Stimulated activated CD4-positive, alpha-beta T cell treated with anti-CD3 and anti-CD28 coated beads, TNF-alpha, amount 100 ng/mL, for 48 hours (primary cell): ENCODE data around the gene KCNAB2.

ENCODE experiments used
- DNase-seq, 3 donors: peaks; one replicate each; pipeline ENCODE4 v3.0.0-alpha.2; 2020; ENCODE audit warnings: low read depth in 3 of 3

KCNAB2 gene

DNA sequence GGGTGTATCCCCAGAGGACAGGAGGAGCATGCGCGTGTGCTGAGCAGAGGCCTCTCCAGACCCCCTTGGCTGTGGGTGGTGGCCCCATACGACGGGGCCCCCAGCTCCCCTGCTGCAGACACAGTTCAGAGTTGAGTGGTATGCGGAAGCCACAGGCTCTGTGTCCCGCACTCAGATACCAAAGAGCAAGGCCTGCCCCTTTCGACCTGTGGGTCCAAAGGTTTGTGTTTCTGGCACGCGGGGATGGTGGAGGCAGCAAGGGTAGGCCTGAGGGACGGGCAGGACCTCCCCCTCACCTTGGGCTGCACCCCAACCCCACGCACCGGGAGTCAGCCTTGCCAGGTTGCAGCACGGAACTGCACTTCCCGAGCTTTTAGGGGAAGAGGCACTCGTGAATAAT is at the start of gene KCNAB2:
Gene KCNAB2, plus strand, starts transcription at position 328 of the 400 bp plus-strand sequence. CDS start 5,649 bp downstream, outside the sequence.
- no peak for DNase-seq

- DNase-seq, result no peak
These were observed 48.9 kb upstream of the KCNAB2 start for GRCh38 chr1:5996641-5997270.

GRCh38 chr1:5997316-5997715 is 48.4 kb upstream of the KCNAB2 start:
- DNase-seq, result no peak

GRCh38 chr1:5998051-5998905 is 47.4 kb upstream of the KCNAB2 start:
- DNase-seq, result no peak

- DNase-seq, result no peak
These were observed 46.8 kb upstream of the KCNAB2 start for GRCh38 chr1:5998906-5999301.

GRCh38 chr1:5999711-6000443 is 45.8 kb upstream of the KCNAB2 start:
- DNase-seq, result no peak

DNA sequence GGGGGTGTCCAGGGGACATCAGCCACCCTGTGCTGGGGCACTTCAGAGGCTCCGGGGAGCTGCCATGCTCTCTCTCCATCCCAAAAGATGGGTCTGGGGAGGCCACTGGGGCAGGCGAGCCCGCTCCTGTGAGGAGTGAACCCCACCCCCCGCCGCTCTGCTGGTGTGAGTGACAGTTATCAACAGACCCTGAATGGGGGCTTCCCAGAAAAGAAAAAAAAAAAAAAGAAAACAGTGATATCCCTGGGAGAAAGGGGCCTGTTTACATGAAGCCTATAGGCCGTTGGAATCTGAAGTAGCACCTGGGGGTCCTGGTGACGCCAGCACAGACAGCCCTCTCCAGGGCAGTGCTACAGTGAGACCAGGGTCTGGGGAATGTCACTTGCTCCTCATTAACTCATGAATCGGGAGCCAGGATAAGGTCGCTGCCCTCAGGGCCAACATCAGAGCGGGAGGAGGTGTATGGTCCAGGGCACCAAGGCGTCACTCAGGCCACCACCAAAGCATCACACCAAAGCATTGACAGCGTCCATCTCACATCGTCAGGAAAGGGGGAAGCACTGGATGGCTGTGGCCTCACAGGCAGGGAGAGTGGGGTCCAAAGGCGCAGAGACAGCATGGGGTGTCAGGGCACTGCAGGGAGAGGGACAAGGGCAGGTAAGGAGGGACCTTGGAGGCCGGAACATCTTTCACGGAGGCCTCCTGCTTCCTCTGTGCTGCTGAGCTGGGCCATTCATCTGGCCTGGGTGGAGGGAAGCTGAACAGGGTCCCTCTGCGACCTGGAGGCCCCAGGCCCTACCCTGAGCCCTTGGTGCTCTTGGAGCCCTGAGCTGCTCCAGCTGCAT is 45.0 kb upstream of the KCNAB2 start:
- no peak for DNase-seq

GRCh38 chr1:6001992-6002576 is 43.6 kb upstream of the KCNAB2 start:
- no peak for DNase-seq

- DNase-seq, result no peak
These were observed 42.8 kb upstream of the KCNAB2 start for GRCh38 chr1:6002714-6003501.

DNA sequence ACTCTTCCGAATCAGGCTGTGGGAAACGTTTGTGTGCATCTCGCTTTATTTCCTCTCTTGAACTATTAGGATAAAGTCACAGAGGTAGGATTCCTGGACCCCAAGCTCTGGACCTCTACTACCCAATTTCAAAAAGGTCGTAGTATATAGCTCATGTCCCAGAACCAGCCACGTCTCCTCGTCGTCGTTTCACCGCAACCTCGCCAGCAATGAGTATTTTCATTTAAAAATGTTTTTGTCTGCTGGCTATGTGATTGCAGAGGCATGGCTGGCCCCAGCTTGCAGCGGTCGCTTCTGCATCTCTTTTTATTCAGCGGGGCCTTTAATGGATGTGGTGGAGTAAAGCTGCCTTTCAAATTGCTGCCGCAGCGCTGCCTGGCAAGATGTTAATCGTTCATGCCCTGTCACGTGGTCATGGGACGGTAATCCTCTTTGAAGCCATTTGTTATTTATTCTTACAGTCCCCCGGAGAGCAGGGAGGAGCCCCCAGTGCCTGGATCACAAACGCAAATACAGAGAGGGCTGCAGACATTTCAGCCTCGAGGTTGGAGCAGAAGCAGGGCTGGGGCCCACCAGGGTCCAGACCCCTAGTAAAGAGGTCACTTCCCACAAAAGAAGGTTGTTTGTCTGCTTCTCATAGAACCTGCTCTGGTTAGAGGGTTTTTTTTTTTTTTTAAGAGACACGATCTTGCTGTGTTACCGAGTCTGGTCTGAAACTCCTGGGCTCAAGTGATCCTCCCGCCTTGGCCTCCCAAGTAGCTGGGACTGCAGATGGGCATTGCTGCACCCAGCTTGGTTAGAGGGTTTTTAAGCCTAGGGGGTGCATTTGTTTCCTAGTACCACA is 41.9 kb upstream of the KCNAB2 start:
- no peak for DNase-seq

- no peak for DNase-seq
These were observed 41.1 kb upstream of the KCNAB2 start for GRCh38 chr1:6004412-6005123.

- DNase-seq, result no peak
These were observed 40.3 kb upstream of the KCNAB2 start for GRCh38 chr1:6005276-6005917.

- no peak for DNase-seq
These were observed 38.8 kb upstream of the KCNAB2 start for GRCh38 chr1:6006882-6007281.

DNA sequence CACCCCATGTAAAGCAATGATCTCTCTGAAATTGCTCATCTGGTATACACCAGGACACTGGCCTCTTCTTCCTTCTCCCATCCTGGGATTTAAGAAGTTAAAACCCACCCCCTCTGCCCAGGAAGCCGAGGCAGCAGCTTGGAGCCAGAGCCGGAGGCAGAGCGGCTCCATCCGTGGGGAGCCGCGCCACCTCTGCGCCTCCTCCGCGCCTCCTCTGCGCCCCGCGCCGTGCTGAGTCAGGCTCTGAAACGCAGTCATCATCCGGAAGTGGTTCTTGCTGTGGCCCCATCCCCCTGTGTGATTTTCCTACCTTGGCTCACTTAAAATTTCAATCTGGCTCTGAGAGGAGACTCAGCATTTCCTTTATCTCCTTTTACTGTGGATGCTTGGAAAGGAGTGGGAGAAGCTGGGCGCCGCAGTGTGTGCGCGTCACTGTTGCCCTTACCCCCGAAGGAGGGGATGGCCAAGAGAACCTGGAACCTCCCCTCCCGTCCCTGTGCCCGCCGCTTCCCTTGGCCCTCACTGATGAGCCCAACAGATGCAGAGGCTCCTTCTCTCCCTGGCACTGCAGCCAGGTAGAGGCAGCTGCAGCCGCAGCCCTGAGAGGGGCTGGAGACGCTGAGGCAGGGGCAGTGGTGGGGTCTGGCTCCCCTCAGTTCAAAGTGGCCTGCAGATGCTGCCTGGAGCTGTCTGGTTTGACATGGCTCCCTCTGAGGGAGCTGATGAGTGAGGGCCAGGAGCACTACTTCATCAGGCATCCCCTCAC is 38.2 kb upstream of the KCNAB2 start:
- peak in 1 of 3 donors; percentile 26 for DNase-seq

DNA sequence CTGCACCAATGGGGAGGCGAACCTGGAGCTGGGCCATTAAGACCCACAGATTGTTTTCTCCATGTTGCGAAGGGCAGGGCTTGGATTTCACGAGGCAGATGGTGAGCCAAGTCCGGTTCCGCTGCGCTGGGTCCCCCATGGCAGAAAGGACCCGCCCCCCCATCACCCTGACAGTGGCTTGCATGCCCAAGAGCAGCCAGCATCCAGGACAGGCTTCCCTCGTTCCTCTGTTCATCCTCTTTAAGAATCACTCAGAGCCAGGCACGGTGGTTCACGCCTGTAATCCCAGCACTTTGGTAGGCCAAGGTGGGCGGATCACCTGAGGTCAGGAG is 37.6 kb upstream of the KCNAB2 start:
- DNase-seq, result no peak

- no peak for DNase-seq
These were observed 37.0 kb upstream of the KCNAB2 start for GRCh38 chr1:6008696-6009095.

- no peak for DNase-seq
These were observed 36.3 kb upstream of the KCNAB2 start for GRCh38 chr1:6009120-6010040.
